KBM-7 (cell line): ENCODE data around the gene C17orf113.

Experiments
- DNase-seq: peaks from one replicate; pipeline ENCODE4 v3.0.0-alpha.2; 2015
- in situ Hi-C: fragments of 300-500 bp; cut with MboI; formaldehyde crosslinking; loops from 2 replicates; pipeline ENCODE4 v1.14.3; 2020; ENCODE audit warnings: low sequenced_read_pairs, low pct_unique_long_range_greater_than_20kb, mixed read lengths

Gene C17orf113

GRCh38 chr17:42075789-42076188 lies 25.4 kb upstream of the C17orf113 start:
- in situ Hi-C loops: no loop called here
- no peak for DNase-seq

GRCh38 chr17:42072323-42073187 lies 22.2 kb upstream of the C17orf113 start:
- peak; percentile 76 for DNase-seq

DNA sequence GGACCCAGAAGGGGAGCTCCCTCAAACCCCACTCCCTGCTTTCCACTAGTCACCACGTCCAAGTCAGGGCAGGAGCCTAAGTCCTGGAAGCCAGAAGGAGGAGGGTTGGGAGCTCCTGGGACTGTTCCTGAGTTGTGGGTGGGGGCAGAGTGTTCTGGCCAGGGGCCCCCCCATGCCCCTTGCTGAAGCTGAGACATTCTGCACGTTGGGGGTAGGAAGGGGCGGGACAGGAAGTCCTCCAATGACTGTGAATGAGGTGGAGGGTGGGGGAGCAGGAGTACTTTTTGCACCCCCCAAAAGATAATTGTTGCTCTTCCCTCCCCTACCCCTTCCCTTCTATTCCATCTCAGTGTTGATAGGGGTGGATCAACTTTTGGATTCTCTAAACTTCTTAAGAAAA lies 21.4 kb upstream of the C17orf113 start:
- in situ Hi-C loops: no loop called here
- DNase-seq: peak; percentile 50

More at GRCh38 chr17:42072323-42073187, 22.2 kb upstream of the C17orf113 start:
- in situ Hi-C loops: no loop called here

DNA sequence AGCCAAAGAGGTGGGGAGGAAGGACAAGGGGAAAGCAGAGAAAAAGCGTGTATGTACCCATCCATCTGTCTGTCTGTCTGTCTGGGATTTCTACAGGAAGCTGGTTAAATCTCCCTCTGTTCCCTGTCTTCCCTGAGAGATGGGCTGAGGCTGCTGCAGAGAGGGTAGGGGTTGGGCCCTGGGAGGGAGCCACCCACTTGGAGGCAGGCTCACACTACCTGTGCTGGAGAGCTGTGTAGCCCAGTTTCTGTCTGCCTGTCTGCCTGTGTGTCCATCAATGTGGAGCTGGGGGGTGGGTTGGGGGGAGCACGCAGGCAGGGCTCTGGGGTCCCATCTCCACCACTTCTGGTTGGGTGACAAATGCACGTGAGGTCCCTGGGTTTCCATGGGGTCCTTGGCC lies 18.6 kb upstream of the C17orf113 start:
- in situ Hi-C loops: no loop called here
- DNase-seq: no peak

GRCh38 chr17:42067371-42068091 lies 17.1 kb upstream of the C17orf113 start:
- peak; percentile 82 for DNase-seq

DNA sequence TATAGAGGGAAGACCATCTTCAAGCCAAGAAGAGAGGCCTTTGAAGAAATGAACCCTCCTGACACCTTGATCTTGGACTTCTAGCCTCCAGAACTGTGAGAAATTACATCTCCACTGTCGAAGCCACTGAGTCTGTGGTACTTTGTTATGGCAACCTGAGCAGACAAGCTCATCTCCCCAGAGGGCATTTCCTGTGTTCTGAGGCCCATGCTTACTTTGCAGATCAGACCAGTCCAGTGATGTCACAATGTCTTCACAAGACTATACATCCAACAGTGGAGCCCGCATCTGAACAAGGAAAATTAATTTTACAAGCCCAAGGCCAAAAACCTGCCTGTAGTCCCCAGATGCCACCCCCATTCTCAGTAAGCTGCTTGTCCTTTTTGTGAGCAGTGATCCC lies 14.8 kb upstream of the C17orf113 start:
- no peak for DNase-seq
- in situ Hi-C loops: no loop called here

More at GRCh38 chr17:42067371-42068091, 17.1 kb upstream of the C17orf113 start:
- in situ Hi-C loops: no loop called here

GRCh38 chr17:42062681-42063080 lies 12.3 kb upstream of the C17orf113 start:
- in situ Hi-C loops: no loop called here
- no peak for DNase-seq

- DNase-seq: no peak
Observed at GRCh38 chr17:42061646-42062487, 11.5 kb upstream of the C17orf113 start.

GRCh38 chr17:42060231-42060630 lies 9.8 kb upstream of the C17orf113 start:
- in situ Hi-C loops: no loop called here
- DNase-seq: no peak

More at GRCh38 chr17:42061646-42062487, 11.5 kb upstream of the C17orf113 start:
- in situ Hi-C loops: no loop called here

GRCh38 chr17:42059815-42060214 lies 9.4 kb upstream of the C17orf113 start:
- in situ Hi-C loops: no loop called here
- DNase-seq: no peak

- no peak for DNase-seq
- in situ Hi-C loops: no loop called here
Observed at GRCh38 chr17:42058063-42058462, 7.7 kb upstream of the C17orf113 start.

DNA sequence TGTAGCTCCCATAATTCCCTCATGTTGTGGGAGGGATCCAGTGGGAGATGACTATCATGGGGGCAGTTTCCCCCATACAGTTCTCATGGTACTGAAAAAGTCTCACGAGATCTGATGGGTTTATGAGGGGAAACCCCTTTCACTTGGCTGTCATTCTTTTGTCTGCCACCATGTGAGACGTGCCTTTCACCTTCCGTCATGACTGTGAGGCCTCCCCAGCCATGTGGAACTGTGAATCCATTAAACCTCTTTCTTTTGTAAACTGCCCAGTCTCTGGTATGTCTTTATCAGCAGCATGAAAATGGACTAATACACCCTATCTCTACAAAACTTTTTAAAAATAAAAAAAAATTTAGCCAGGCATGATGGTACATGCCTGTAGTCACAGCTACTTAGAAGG lies 6.2 kb upstream of the C17orf113 start:
- DNase-seq: no peak
- in situ Hi-C loops: no loop called here

GRCh38 chr17:42055496-42055895 lies 5.1 kb upstream of the C17orf113 start:
- DNase-seq: no peak
- in situ Hi-C loops: no loop called here

- in situ Hi-C loops: no loop called here
Observed at GRCh38 chr17:42055027-42055426, 4.6 kb upstream of the C17orf113 start.

DNA sequence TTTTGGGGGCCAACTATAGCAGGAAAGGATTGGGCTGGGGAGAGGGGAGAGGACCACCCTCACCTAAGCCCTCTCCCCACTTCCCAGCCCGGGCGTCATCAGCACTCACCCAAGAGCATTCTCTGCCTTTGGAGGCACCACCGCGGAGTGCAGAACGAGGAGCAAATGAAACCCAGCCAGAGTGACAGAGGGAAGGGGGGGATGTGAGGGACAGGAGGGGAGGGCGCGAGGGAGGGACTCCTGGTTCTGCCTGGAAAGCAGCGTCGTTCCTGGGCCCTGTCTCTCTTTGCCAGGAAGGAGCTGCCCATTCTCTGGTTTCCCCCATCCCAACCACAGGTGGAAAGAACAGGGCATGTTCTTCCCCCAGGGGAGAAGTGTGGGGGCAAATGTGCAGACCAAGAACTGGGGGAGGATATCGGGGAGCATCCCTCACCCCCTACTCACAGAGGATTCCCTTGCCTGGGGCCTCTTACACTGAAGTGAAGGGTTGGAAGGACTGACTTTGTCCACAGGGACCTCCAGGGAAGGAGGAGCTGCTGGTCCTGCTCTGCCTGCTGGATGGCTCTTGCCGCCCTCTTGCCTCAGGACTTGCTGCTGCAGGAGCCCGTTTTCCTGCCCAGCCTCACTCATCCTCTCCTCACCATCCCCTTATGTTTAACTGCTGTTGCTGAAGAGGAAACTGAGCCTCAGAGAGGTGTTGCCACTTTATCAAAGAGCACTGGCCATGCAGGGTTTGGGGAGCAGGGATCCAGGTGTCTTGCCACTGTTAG lies 3.5 kb upstream of the C17orf113 start:
- no peak for DNase-seq
- in situ Hi-C loops: no loop called here

More at GRCh38 chr17:42055027-42055426, 4.6 kb upstream of the C17orf113 start:
- no peak for DNase-seq

- in situ Hi-C loops: no loop called here
- no peak for DNase-seq
Observed at GRCh38 chr17:42052346-42052877, 2.0 kb upstream of the C17orf113 start.

- no peak for DNase-seq
- in situ Hi-C loops: no loop called here
Observed at GRCh38 chr17:42051645-42052044, 1.2 kb upstream of the C17orf113 start.

DNA sequence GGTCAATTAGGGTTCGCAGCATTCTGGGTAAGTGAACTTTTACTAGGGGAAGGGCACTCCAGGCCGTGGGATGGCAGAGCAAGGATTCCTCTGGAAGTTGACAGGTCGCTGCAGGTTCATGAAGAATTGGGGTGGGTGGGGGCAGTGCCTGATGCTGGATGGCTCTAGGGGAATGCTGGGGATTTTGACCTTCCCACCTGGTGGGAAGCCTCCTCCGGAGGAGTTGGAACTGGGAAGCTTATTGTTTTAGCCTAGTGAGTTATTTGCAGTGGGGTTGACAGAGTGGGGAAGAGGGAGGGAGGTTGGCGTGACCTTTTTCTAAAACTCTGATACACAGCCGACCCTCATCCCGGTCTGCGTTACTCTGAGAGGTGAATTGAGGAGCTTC lies 606 bp upstream of the C17orf113 start:
- in situ Hi-C loops: no loop called here
- DNase-seq: no peak
